Hematopoietic multipotent progenitor cell treated with erythropoietin and hydrocortisone succinate and interleukin-3 and kit ligand, for 17 days (in vitro differentiated cells): Measurements from ENCODE around the gene RNGTT.
A peak's percentile ranks its signal among the peaks of the same experiment; 100 is the strongest.
"Not testable (repeated sequence)": the region's sequence is repeated elsewhere in the genome, so short reads cannot be mapped to it uniquely, and the experiment has no call there.

Experiments used
- DNase-seq: peaks from one replicate; pipeline ENCODE4 v3.0.0-alpha.2; 2015; ENCODE audit warnings: low spot score

The RNGTT gene

GRCh38 chr6:88963139-88964090, at the start of gene RNGTT:
Gene RNGTT, minus strand, starts transcription at chr6:88963618. Its CDS starts 209 bp downstream, at chr6:88963409.
- DNase-seq: peak; percentile 95

GRCh38 chr6:89011436-89011835, 48.0 kb upstream of the RNGTT start:
- DNase-seq: no peak

- DNase-seq: no peak
These were observed 47.4 kb upstream of the RNGTT start for GRCh38 chr6:89010825-89011224.

- DNase-seq: no peak
These were observed 46.2 kb upstream of the RNGTT start for GRCh38 chr6:89009624-89010059.

- DNase-seq: no peak
These were observed 45.5 kb upstream of the RNGTT start for GRCh38 chr6:89008815-89009374.

GRCh38 chr6:89008001-89008814, 44.8 kb upstream of the RNGTT start:
- no peak for DNase-seq

- peak; percentile 16 for DNase-seq
These were observed 44.0 kb upstream of the RNGTT start for GRCh38 chr6:89007209-89008000.

GRCh38 chr6:89002523-89002922, 39.1 kb upstream of the RNGTT start:
- DNase-seq: no peak

- DNase-seq: no peak
These were observed 33.9 kb upstream of the RNGTT start for GRCh38 chr6:88997327-88997726.

- DNase-seq: no peak
These were observed 29.5 kb upstream of the RNGTT start for GRCh38 chr6:88992741-88993552.

GRCh38 chr6:88989215-88989614, 25.8 kb upstream of the RNGTT start:
- no peak for DNase-seq

GRCh38 chr6:88987922-88988321, 24.5 kb upstream of the RNGTT start:
- no peak for DNase-seq

- DNase-seq: no peak
These were observed 22.5 kb upstream of the RNGTT start for GRCh38 chr6:88985901-88986300.

GRCh38 chr6:88984606-88985005, 21.2 kb upstream of the RNGTT start:
- DNase-seq: no peak

- DNase-seq: no peak
These were observed 20.7 kb upstream of the RNGTT start for GRCh38 chr6:88984152-88984551.

GRCh38 chr6:88983532-88983931, 20.1 kb upstream of the RNGTT start:
- DNase-seq: no peak

GRCh38 chr6:88983129-88983528, 19.7 kb upstream of the RNGTT start:
- not testable (repeated sequence) for DNase-seq

- DNase-seq: peak; percentile 63
These were observed 19.3 kb upstream of the RNGTT start for GRCh38 chr6:88982720-88983119.

- DNase-seq: no peak
These were observed 12.0 kb upstream of the RNGTT start for GRCh38 chr6:88975369-88975768.

- no peak for DNase-seq
These were observed 9.3 kb upstream of the RNGTT start for GRCh38 chr6:88972504-88973423.
